Measurements from ENCODE around the gene CAPZA1. TPM values are rescaled to one million over a fixed set of nuclear protein-coding genes. Genes with fewer than 3 reads are reported as not detected.

Gene CAPZA1
- total RNA-seq, 1 experiment from 2014 or later, result 97.5 TPM

- Mint-ChIP-seq H3K27ac (no peak within 1 kb of the TSS), H3K4me1 (peaks cover 63% of the 10 kb centered on the region), H3K27me3 (ENCODE audit: low read depth) (peaks cover 22% of the 10 kb centered on the region), H3K4me3 (peak within 1 kb of the TSS; percentile 73), H3K9me3 (no peaks in the 10 kb centered on the region), H3K36me3 (peaks cover 12% of the 10 kb centered on the region)
- ATAC-seq (peak; percentile 27), DNase-seq (ENCODE audit: low spot score) (peak; percentile 62)
- CTCF ChIA-PET, result interaction anchor here (0.5 to 2.8 kb wide), 4 partner anchors 12 to 336 kb away, joined by 3 to 15 read pairs (median 4); a partner anchor contains a TSS
- POLR2A ChIA-PET, result no interaction called here
- TF ChIP-seq ZNF671 (CRISPR knock-in tag; IDR thresholded peaks at IDR 0.05) (no peak), OVOL2 (CRISPR knock-in tag; IDR thresholded peaks at IDR 0.05; ENCODE audit: borderline replicate concordance) (no peak), PRDM15 (CRISPR knock-in tag; IDR thresholded peaks at IDR 0.05) (peak; percentile 74), ZNF423 (CRISPR knock-in tag; IDR thresholded peaks at IDR 0.05) (peak; percentile 78), GABPB1 (CRISPR knock-in tag; IDR thresholded peaks at IDR 0.05) (no peak), KAT7 (CRISPR knock-in tag; IDR thresholded peaks at IDR 0.05; ENCODE audit: borderline replicate concordance) (no peak), CREB1 (CRISPR knock-in tag; IDR thresholded peaks at IDR 0.05) (no peak), RELA (CRISPR knock-in tag; IDR thresholded peaks at IDR 0.05; ENCODE audit: borderline replicate concordance) (no peak), ZNF425 (CRISPR knock-in tag; conservative IDR thresholded peaks at IDR 0.05) (no peak), MYBL2 (CRISPR knock-in tag; IDR thresholded peaks at IDR 0.05) (no peak), HMGXB4 (CRISPR knock-in tag; IDR thresholded peaks at IDR 0.05) (no peak), ETV6 (CRISPR knock-in tag; IDR thresholded peaks at IDR 0.05) (no peak), NFYB (CRISPR knock-in tag; conservative IDR thresholded peaks at IDR 0.05; ENCODE audit: low read depth) (no peak), ATF1 (CRISPR knock-in tag; IDR thresholded peaks at IDR 0.05) (0 out of 2 replicates have a peak, but pooled peaks have one; percentile 11), FOXK1 (CRISPR knock-in tag; IDR thresholded peaks at IDR 0.05) (no peak), ZNF317 (CRISPR knock-in tag; IDR thresholded peaks at IDR 0.05; ENCODE audit: borderline replicate concordance, low read depth) (0 out of 2 replicates have a peak, but pooled peaks have one; percentile 14), ZBTB43 (CRISPR knock-in tag; IDR thresholded peaks at IDR 0.05) (no peak), TP53 (CRISPR knock-in tag; IDR thresholded peaks at IDR 0.05) (no peak)
- TF ChIP-seq, protein P1, sequence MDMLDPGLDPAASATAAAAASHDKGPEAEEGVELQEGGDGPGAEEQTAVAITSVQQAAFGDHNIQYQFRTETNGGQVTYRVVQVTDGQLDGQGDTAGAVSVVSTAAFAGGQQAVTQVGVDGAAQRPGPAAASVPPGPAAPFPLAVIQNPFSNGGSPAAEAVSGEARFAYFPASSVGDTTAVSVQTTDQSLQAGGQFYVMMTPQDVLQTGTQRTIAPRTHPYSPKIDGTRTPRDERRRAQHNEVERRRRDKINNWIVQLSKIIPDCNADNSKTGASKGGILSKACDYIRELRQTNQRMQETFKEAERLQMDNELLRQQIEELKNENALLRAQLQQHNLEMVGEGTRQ (CRISPR knock-in tag; IDR thresholded peaks at IDR 0.05), result no peak
- TF ChIP-seq, protein P2, sequence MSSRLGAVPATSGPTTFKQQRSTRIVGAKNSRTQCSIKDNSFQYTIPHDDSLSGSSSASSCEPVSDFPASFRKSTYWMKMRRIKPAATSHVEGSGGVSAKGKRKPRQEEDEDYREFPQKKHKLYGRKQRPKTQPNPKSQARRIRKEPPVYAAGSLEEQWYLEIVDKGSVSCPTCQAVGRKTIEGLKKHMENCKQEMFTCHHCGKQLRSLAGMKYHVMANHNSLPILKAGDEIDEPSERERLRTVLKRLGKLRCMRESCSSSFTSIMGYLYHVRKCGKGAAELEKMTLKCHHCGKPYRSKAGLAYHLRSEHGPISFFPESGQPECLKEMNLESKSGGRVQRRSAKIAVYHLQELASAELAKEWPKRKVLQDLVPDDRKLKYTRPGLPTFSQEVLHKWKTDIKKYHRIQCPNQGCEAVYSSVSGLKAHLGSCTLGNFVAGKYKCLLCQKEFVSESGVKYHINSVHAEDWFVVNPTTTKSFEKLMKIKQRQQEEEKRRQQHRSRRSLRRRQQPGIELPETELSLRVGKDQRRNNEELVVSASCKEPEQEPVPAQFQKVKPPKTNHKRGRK (CRISPR knock-in tag; IDR thresholded peaks at IDR 0.05; ENCODE audit: borderline replicate concordance), result 0 out of 2 replicates have a peak, but pooled peaks have one; percentile 23
- TF ChIP-seq, protein P3, sequence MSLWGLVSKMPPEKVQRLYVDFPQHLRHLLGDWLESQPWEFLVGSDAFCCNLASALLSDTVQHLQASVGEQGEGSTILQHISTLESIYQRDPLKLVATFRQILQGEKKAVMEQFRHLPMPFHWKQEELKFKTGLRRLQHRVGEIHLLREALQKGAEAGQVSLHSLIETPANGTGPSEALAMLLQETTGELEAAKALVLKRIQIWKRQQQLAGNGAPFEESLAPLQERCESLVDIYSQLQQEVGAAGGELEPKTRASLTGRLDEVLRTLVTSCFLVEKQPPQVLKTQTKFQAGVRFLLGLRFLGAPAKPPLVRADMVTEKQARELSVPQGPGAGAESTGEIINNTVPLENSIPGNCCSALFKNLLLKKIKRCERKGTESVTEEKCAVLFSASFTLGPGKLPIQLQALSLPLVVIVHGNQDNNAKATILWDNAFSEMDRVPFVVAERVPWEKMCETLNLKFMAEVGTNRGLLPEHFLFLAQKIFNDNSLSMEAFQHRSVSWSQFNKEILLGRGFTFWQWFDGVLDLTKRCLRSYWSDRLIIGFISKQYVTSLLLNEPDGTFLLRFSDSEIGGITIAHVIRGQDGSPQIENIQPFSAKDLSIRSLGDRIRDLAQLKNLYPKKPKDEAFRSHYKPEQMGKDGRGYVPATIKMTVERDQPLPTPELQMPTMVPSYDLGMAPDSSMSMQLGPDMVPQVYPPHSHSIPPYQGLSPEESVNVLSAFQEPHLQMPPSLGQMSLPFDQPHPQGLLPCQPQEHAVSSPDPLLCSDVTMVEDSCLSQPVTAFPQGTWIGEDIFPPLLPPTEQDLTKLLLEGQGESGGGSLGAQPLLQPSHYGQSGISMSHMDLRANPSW (CRISPR knock-in tag; conservative IDR thresholded peaks at IDR 0.05; ENCODE audit: low read depth), result no peak
Measured at GRCh38 chr1:112706505-112707220, 87.0 kb downstream of the CAPZA1 start, which contains the start of gene RHOC. TSS of gene RHOC (minus strand) at chr1:112707127. CDS start at chr1:112703799, 3,328 bp downstream.
